Stimulated activated naive B cell treated with anti-CD40 and anti-IgM and Interleukin-4, amounts not matched to agents 10 μg/mL and 1 μg/mL and 100 μg/mL, for 72 hours (primary cell): ENCODE results near the gene ATXN7L1.

ENCODE experiments used
- ATAC-seq, 2 donors: fragments of 150-1000 bp; cut with Tn5 transposase; replicated peaks; 2 replicates each; pipeline ENCODE4 v1.10.0; 2021; ENCODE audit warnings: moderate library complexity in 1 of 2
- DNase-seq: peaks from one replicate; pipeline ENCODE4 v3.0.0; 2021
- H3K27ac Mint-ChIP-seq: one replicate; pipeline ENCODE4 v1.8.0; 2022; ENCODE audit warnings: mild to moderate bottlenecking, mixed read lengths
- H3K27me3 Mint-ChIP-seq, 2 donors: one replicate each; pipeline ENCODE4 v1.8.0; 2022; ENCODE audit warnings: mixed read lengths in 2 of 2
- H3K36me3 Mint-ChIP-seq, 2 donors: one replicate each; pipeline ENCODE4 v1.8.0; 2022; ENCODE audit warnings: mixed read lengths in 2 of 2, mild to moderate bottlenecking in 1 of 2
- H3K4me1 Mint-ChIP-seq, 2 donors: one replicate each; pipeline ENCODE4 v1.8.0; 2022; ENCODE audit warnings: mixed read lengths in 2 of 2, mild to moderate bottlenecking in 1 of 2
- H3K4me3 Mint-ChIP-seq, 2 donors: one replicate each; pipeline ENCODE4 v1.8.0; 2022; ENCODE audit warnings: mild to moderate bottlenecking in 2 of 2, mixed read lengths in 2 of 2, moderate library complexity in 1 of 2
- H3K9me3 Mint-ChIP-seq, 2 donors: one replicate each; pipeline ENCODE4 v1.8.0; 2022; ENCODE audit warnings: mixed read lengths in 2 of 2, mild to moderate bottlenecking in 1 of 2

The ATXN7L1 gene

DNA sequence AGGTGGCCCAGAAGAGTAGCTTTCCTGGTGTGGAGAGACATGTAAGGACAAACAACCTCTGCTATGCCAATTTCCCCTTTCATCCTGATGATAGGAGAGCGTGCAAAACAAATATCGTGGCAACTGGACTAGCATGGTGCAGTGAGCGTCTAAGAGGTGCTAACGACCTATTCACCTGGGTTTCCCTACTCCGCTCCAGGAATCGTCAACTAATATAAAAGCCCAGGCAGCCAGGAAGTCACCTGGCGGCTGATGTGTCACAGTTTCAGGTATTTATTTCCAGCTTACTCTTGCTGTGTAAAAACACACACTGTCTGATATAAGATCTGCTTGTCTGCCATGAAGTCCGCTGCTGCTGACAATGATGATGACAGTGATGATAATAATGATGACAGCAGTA is 238.6 kb downstream of the ATXN7L1 start:
- H3K4me1 Mint-ChIP-seq, result no peaks in the 10 kb centered on the region
- H3K36me3 Mint-ChIP-seq, result peaks cover 49 to 69% of the 10 kb centered on the region in 2 donors

GRCh38 chr7:105636982-105637381 is 239.4 kb downstream of the ATXN7L1 start:
- DNase-seq (no peak), ATAC-seq (no peak)
- H3K27ac Mint-ChIP-seq, result no peak overlapping the region
- H3K27me3 Mint-ChIP-seq, result no peaks in the 10 kb centered on the region
- no peak overlapping the region for H3K4me3 Mint-ChIP-seq
- H3K4me1 Mint-ChIP-seq, result no peaks in the 10 kb centered on the region
- H3K36me3 Mint-ChIP-seq, result peaks cover 47 to 70% of the 10 kb centered on the region in 2 donors
- H3K9me3 Mint-ChIP-seq, result no peaks in the 10 kb centered on the region

More for the DNA sequence above, 238.6 kb downstream of the ATXN7L1 start:
- no peaks in the 10 kb centered on the region for H3K9me3 Mint-ChIP-seq
- no peak for ATAC-seq
- no peak overlapping the region for H3K27ac Mint-ChIP-seq
- DNase-seq, result no peak
- H3K27me3 Mint-ChIP-seq, result no peaks in the 10 kb centered on the region
- no peak overlapping the region for H3K4me3 Mint-ChIP-seq

DNA sequence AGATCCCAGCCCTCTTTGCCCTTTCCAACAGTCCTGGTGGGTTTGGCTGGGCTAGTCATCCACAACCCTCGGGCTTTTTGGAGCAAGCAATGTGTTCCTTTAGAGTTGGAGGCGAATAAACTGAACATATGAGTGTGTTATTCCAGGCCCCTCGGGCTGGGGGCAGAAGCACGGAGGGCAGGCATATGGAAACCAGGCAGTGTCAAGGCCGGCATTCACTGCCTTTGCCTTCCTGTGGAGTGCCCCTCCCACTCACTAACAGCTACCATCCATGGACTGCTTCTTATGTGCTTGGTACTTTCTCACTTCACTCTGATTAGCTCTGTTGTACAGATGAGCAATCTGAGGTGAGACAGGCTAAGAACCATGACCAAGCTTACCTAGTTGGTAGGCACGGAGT is 241.2 kb downstream of the ATXN7L1 start:
- no peak for ATAC-seq
- H3K4me3 Mint-ChIP-seq, result no peak overlapping the region
- H3K4me1 Mint-ChIP-seq, result no peaks in the 10 kb centered on the region
- H3K27me3 Mint-ChIP-seq, result no peaks in the 10 kb centered on the region
- no peak overlapping the region for H3K27ac Mint-ChIP-seq
- no peaks in the 10 kb centered on the region for H3K9me3 Mint-ChIP-seq
- H3K36me3 Mint-ChIP-seq, result peaks cover 43 to 74% of the 10 kb centered on the region in 2 donors
- no peak for DNase-seq

DNA sequence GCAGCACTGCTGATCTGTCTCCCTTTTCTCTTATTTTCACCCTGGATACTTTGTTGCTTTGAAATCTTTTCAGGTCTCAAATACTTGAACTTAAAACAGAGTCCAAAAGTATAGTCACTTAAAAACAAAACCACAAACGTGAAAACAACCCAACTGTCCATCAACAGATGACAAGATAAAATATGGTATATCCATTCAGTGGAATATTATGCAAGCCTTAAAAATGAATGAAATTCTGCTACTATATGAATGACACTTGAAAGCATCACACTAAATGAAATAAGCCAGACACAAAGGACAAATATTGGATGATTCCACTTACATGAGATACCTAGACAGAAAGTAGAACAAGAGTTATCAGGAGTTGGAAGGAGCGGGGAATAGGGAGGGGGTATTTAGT is 250.4 kb downstream of the ATXN7L1 start:
- H3K36me3 Mint-ChIP-seq, result peaks cover 29 to 64% of the 10 kb centered on the region in 2 donors
- H3K9me3 Mint-ChIP-seq, result peaks cover 0 to 5% of the 10 kb centered on the region in 2 donors
- no peak for DNase-seq
- H3K27me3 Mint-ChIP-seq, result no peaks in the 10 kb centered on the region
- peaks cover 2 to 10% of the 10 kb centered on the region in 2 donors for H3K4me1 Mint-ChIP-seq
- H3K4me3 Mint-ChIP-seq, result no peak overlapping the region
- no peak overlapping the region for H3K27ac Mint-ChIP-seq
- no peak for ATAC-seq

DNA sequence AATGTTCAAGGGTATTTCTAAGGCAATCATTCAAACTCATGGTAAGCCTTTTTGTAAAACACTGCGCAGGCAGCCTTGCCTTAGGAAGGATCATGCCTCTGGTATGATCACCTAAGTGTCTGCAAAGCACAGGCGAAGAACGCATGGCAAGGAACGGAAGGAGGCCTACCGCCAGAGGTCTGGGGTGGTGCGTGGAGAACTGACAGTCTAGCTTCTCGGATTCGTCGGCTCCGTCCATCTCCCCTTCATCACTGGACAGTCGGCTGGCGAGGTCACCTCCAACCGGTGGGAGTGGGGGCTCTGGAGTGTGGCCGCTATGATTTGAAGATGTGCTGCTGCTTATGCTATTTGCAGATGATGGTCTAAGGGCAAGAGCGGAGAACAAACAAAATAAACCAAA is 252.5 kb downstream of the ATXN7L1 start:
- no peak overlapping the region for H3K27ac Mint-ChIP-seq
- no peak for ATAC-seq
- no peaks in the 10 kb centered on the region for H3K27me3 Mint-ChIP-seq
- H3K4me3 Mint-ChIP-seq, result no peak overlapping the region
- H3K4me1 Mint-ChIP-seq, result peaks cover 2 to 10% of the 10 kb centered on the region in 2 donors
- peaks cover 29 to 53% of the 10 kb centered on the region in 2 donors for H3K36me3 Mint-ChIP-seq
- DNase-seq, result no peak
- peaks cover 0 to 5% of the 10 kb centered on the region in 2 donors for H3K9me3 Mint-ChIP-seq

GRCh38 chr7:105623378-105623777 is 253.0 kb downstream of the ATXN7L1 start:
- H3K36me3 Mint-ChIP-seq, result peaks cover 34 to 57% of the 10 kb centered on the region in 2 donors
- peaks cover 2 to 10% of the 10 kb centered on the region in 2 donors for H3K4me1 Mint-ChIP-seq
- no peaks in the 10 kb centered on the region for H3K27me3 Mint-ChIP-seq
- H3K27ac Mint-ChIP-seq, result peak overlapping the region; percentile 54
- ATAC-seq (peak; percentile 52 to 75), DNase-seq (no peak)
- H3K9me3 Mint-ChIP-seq, result peaks cover 0 to 5% of the 10 kb centered on the region in 2 donors
- H3K4me3 Mint-ChIP-seq, result no peak overlapping the region

- ATAC-seq (no peak), DNase-seq (no peak)
- H3K27me3 Mint-ChIP-seq, result no peaks in the 10 kb centered on the region
- H3K4me3 Mint-ChIP-seq, result no peak overlapping the region
- peaks cover 0 to 5% of the 10 kb centered on the region in 2 donors for H3K9me3 Mint-ChIP-seq
- peaks cover 2 to 10% of the 10 kb centered on the region in 2 donors for H3K4me1 Mint-ChIP-seq
- H3K27ac Mint-ChIP-seq, result no peak overlapping the region
- peaks cover 38 to 60% of the 10 kb centered on the region in 2 donors for H3K36me3 Mint-ChIP-seq
These were observed 254.2 kb downstream of the ATXN7L1 start for GRCh38 chr7:105622106-105622731.

- DNase-seq (no peak), ATAC-seq (no peak)
- peaks cover 2 to 10% of the 10 kb centered on the region in 2 donors for H3K4me1 Mint-ChIP-seq
- no peak overlapping the region for H3K27ac Mint-ChIP-seq
- peaks cover 35 to 55% of the 10 kb centered on the region in 2 donors for H3K36me3 Mint-ChIP-seq
- peaks cover 0 to 4% of the 10 kb centered on the region in 2 donors for H3K9me3 Mint-ChIP-seq
- H3K4me3 Mint-ChIP-seq, result no peak overlapping the region
- H3K27me3 Mint-ChIP-seq, result no peaks in the 10 kb centered on the region
These were observed 254.8 kb downstream of the ATXN7L1 start for GRCh38 chr7:105621617-105622016.

DNA sequence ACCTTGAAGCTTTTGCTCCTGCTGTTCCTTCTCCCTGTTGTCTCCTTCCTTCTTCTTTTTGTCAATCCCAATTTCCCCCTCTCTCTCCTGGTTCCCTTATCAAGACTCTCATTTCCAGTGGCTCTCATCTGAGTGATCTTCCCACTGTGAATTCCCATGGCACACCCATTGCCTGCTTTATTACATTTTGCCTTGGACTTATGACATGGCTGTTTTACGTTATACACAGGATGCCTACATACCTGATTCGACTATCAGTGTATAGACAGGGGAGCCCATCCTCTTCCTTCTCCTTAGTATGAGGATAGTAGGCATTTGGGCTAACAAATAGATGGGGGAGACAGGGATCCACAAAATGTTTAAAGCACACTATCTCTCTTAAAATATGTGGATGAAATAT is 255.2 kb downstream of the ATXN7L1 start:
- H3K4me1 Mint-ChIP-seq, result peaks cover 2 to 10% of the 10 kb centered on the region in 2 donors
- peaks cover 0 to 2% of the 10 kb centered on the region in 2 donors for H3K9me3 Mint-ChIP-seq
- no peak overlapping the region for H3K4me3 Mint-ChIP-seq
- H3K27me3 Mint-ChIP-seq, result no peaks in the 10 kb centered on the region
- DNase-seq (no peak), ATAC-seq (no peak)
- H3K36me3 Mint-ChIP-seq, result peaks cover 31 to 53% of the 10 kb centered on the region in 2 donors
- no peak overlapping the region for H3K27ac Mint-ChIP-seq

GRCh38 chr7:105619590-105619989 is 256.8 kb downstream of the ATXN7L1 start:
- Mint-ChIP-seq H3K36me3 (peaks cover 24 to 60% of the 10 kb centered on the region in 2 donors), H3K27ac (no peak overlapping the region), H3K27me3 (no peaks in the 10 kb centered on the region), H3K4me3 (no peak overlapping the region), H3K9me3 (no peaks in the 10 kb centered on the region), H3K4me1 (peaks cover 2 to 10% of the 10 kb centered on the region in 2 donors)
- DNase-seq (no peak), ATAC-seq (no peak)

DNA sequence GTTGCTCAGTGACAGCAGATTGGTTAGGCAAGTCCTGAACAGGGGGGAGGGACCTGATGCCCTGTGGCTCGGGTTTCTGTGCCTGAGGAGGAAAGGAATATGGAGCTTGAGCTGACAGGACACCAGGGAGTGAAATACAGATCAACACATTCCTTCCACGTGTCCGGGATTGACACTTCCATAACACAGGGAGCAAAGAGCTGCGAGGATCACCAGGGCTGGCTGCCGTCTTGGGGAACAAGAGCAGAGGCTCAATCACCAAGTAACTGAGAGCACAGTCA is 258.4 kb downstream of the ATXN7L1 start:
- Mint-ChIP-seq H3K36me3 (peaks cover 23 to 60% of the 10 kb centered on the region in 2 donors), H3K27me3 (no peaks in the 10 kb centered on the region), H3K4me3 (no peak overlapping the region), H3K4me1 (no peaks in the 10 kb centered on the region), H3K9me3 (no peaks in the 10 kb centered on the region), H3K27ac (no peak overlapping the region)
- DNase-seq (no peak), ATAC-seq (no peak)

- Mint-ChIP-seq H3K9me3 (no peaks in the 10 kb centered on the region), H3K36me3 (peaks cover 23 to 59% of the 10 kb centered on the region in 2 donors), H3K27me3 (no peaks in the 10 kb centered on the region), H3K4me3 (no peak overlapping the region), H3K27ac (no peak overlapping the region), H3K4me1 (no peaks in the 10 kb centered on the region)
- DNase-seq (no peak), ATAC-seq (no peak)
These were observed 259.0 kb downstream of the ATXN7L1 start for GRCh38 chr7:105617280-105618015.

DNA sequence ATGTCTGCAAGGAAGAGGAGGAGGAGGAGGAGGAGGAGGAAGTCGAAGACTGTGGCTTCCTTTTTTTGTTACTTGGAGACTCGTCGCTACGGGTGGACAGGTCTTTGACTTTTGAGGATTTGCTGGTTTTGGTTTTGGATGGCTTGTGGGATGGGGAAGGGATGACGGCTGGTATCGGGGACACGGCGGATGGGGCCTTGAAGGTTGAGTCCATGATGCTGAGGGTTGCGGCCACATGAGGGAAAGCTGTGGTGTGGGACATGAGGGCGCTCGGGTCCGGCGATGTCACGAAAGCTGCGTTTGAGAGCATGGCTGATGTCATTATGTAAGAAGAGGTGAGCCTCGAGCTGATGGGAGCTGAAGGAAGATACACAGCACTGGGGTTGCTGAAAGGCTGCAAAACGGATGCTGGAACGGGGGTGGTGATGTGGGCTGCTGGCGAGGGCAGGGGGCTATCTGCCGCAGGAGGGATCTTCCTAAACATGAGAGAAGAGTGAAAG is 262.0 kb downstream of the ATXN7L1 start:
- DNase-seq, result no peak
- Mint-ChIP-seq H3K4me3 (no peak overlapping the region), H3K9me3 (no peaks in the 10 kb centered on the region), H3K27me3 (no peaks in the 10 kb centered on the region), H3K4me1 (no peaks in the 10 kb centered on the region), H3K36me3 (peaks cover 20 to 51% of the 10 kb centered on the region in 2 donors), H3K27ac (peak overlapping the region; percentile 59)
- ATAC-seq, result no peak

- Mint-ChIP-seq H3K4me1 (no peaks in the 10 kb centered on the region), H3K27ac (no peak overlapping the region), H3K4me3 (no peak overlapping the region), H3K36me3 (peaks cover 19 to 52% of the 10 kb centered on the region in 2 donors), H3K9me3 (no peaks in the 10 kb centered on the region), H3K27me3 (no peaks in the 10 kb centered on the region)
- no peak for ATAC-seq
- no peak for DNase-seq
These were observed 262.6 kb downstream of the ATXN7L1 start for GRCh38 chr7:105613611-105614330.
